ENCODE measurements around the gene MUTYH. TPM values are rescaled to one million over a fixed set of nuclear protein-coding genes. Genes with fewer than 3 reads are reported as not detected.

The MUTYH gene
- total and polyA plus RNA-seq, 8 donors: 9.5 to 44.2 (median 12.8) TPM

- Histone ChIP-seq H3K4me3 (no peak overlapping the region), H3K27me3 (no peaks in the 10 kb centered on the region), H3K4me1 (peaks cover 0 to 7% (median 2%) of the 10 kb centered on the region in 3 donors), H3K27ac (no peak overlapping the region), H3K36me3 (peaks cover 0 to 10% (median 0%) of the 10 kb centered on the region in 3 donors), H3K9me3 (no peaks in the 10 kb centered on the region)
- WGBS, 2 donors: 67 to 81% methylated on average over 4 of the region's 4 CpGs
- DNase-seq (no peak), FAIRE-seq (no peak), ATAC-seq (no peak)
- no peak for TF ChIP-seq CTCF (IDR thresholded peaks at IDR 0.05)
- intact Hi-C loops (cut with DNase I): no loop called here
These were observed 4.3 kb downstream of the MUTYH start for GRCh38 chr1:45335855-45336324.

- Histone ChIP-seq H3K9me3 (no peaks in the 10 kb centered on the region), H3K27me3 (no peaks in the 10 kb centered on the region), H3K4me1 (peaks cover 0 to 4% (median 0%) of the 10 kb centered on the region in 3 donors), H3K36me3 (peaks cover 0 to 18% (median 0%) of the 10 kb centered on the region in 3 donors), H3K4me3 (no peak overlapping the region), H3K27ac (no peak overlapping the region)
- FAIRE-seq (no peak), DNase-seq (no peak), ATAC-seq (peak in 2 of 4 donors; percentile 28 to 51)
- no peak for TF ChIP-seq CTCF (IDR thresholded peaks at IDR 0.05)
- WGBS, 2 donors: 81 to 84% methylated on average over 9 of the region's 9 CpGs
- intact Hi-C loops (cut with DNase I): no loop called here
These were observed 5.7 kb downstream of the MUTYH start for GRCh38 chr1:45334308-45335245.

GRCh38 chr1:45332346-45332720 lies 7.9 kb downstream of the MUTYH start:
- FAIRE-seq: no peak
- peaks cover 0 to 3% (median 1%) of the 10 kb centered on the region in 3 donors for H3K4me1 ChIP-seq
- intact Hi-C loops (cut with DNase I): no loop called here

GRCh38 chr1:45331436-45332345 lies 8.5 kb downstream of the MUTYH start:
- FAIRE-seq: no peak
- ATAC-seq: no peak
- no peak for DNase-seq
- WGBS, 2 donors: 94 to 97% methylated on average over 18 of the region's 18 CpGs
- Histone ChIP-seq H3K4me1 (peaks cover 0 to 8% (median 5%) of the 10 kb centered on the region in 3 donors), H3K9me3 (no peaks in the 10 kb centered on the region), H3K27me3 (no peaks in the 10 kb centered on the region), H3K27ac (no peak overlapping the region), H3K36me3 (peaks cover 0 to 18% (median 0%) of the 10 kb centered on the region in 3 donors), H3K4me3 (no peak overlapping the region)
- intact Hi-C loops (cut with DNase I): no loop called here
- no peak for TF ChIP-seq CTCF (IDR thresholded peaks at IDR 0.05)

More at GRCh38 chr1:45332346-45332720, 7.9 kb downstream of the MUTYH start:
- Histone ChIP-seq H3K36me3 (peaks cover 0 to 18% (median 0%) of the 10 kb centered on the region in 3 donors), H3K9me3 (no peaks in the 10 kb centered on the region), H3K4me3 (no peak overlapping the region), H3K27me3 (no peaks in the 10 kb centered on the region), H3K27ac (no peak overlapping the region)
- TF ChIP-seq CTCF (IDR thresholded peaks at IDR 0.05): no peak
- WGBS, 2 donors: 95 to 96% methylated on average over 10 of the region's 10 CpGs
- ATAC-seq (no peak), DNase-seq (no peak)
